Measurements from ENCODE around the gene PRSS53.

Gene PRSS53

DNA sequence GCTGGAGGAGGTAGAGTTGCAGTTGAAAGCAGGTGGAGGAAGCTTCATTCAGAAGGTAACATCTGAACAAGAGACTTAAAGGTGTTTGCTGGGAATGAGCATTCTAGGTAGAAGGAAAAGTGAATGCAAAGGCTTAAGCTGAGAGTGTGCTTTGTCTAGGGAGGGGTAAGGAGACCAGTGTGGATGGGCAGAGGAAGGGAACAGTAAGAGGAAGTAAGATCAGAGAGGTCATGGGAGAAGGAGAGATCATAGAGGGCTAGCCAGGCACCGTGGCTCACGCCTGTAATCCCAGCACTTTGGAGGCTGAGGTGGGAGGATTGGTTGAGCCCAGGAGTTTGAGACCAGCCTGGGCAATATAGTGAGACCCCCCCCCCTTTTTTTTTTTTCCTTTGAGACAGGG lies 52.1 kb downstream of the PRSS53 start:
- no peak for DNase-seq

DNA sequence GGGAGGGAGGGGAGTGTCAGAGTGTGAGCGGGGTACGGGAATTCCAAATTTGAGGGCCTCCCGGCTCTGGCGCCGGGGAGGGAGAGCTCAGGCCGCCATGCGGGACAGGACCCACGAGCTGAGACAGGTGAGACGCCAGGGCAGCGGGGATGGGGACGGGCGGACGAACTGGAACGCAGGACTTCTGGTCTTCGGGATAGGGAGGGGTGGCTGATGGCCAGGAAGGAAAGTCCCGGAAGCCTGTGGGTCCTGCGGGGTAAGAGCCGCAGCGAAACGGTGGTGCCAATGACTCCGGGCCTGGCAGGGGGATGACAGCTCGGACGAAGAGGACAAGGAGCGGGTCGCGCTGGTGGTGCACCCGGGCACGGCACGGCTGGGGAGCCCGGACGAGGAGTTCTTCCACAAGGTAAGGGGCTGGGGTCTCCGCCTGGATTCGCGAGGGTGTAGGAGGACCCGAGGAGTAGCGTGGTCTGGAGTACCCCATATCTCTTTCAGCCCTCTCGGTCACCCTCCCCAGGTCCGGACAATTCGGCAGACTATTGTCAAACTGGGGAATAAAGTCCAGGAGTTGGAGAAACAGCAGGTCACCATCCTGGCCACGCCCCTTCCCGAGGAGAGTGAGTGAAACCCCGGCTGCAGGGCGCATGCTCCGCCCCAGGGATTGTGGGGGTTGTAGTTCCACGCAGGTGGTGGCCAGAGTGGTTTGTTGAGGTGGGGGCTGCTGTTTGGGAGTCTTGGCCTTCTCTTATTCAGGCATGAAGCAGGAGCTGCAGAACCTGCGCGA lies 54.8 kb downstream of the PRSS53 start:
- DNase-seq = peak; percentile 71 to 85 (median 81)
